ENCODE measurements around the gene RAI14.
"Not testable (repeated sequence)": the region's sequence is repeated elsewhere in the genome, so short reads cannot be mapped to it uniquely, and the experiment has no call there.

RAI14 gene

GRCh38 chr5:34817558-34818351 lies 161.6 kb downstream of the RAI14 start:
- FAIRE-seq: no peak
- no peak for TF ChIP-seq POLR2AphosphoS5 (IDR thresholded peaks at IDR 0.05; ENCODE audit: low read depth, low read length)
- TF ChIP-seq POLR2A (IDR thresholded peaks at IDR 0.05; ENCODE audit: low read depth, low read length): no peak
- no peak for TF ChIP-seq TAF1 (IDR thresholded peaks at IDR 0.05; ENCODE audit: borderline replicate concordance, low read depth, low read length)
- DNase-seq (ENCODE audit: insufficient read length): no peak

GRCh38 chr5:34818717-34819116 lies 162.6 kb downstream of the RAI14 start:
- FAIRE-seq (no peak), DNase-seq (ENCODE audit: insufficient read length) (no peak)
- TF ChIP-seq POLR2A (IDR thresholded peaks at IDR 0.05; ENCODE audit: low read depth, low read length): no peak
- no peak for TF ChIP-seq TAF1 (IDR thresholded peaks at IDR 0.05; ENCODE audit: borderline replicate concordance, low read depth, low read length)
- TF ChIP-seq POLR2AphosphoS5 (IDR thresholded peaks at IDR 0.05; ENCODE audit: low read depth, low read length): no peak

GRCh38 chr5:34820593-34820992 lies 164.5 kb downstream of the RAI14 start:
- TF ChIP-seq POLR2AphosphoS5 (IDR thresholded peaks at IDR 0.05; ENCODE audit: low read depth, low read length): no peak
- DNase-seq (ENCODE audit: insufficient read length): no peak
- FAIRE-seq: no peak

GRCh38 chr5:34822956-34823715 lies 167.0 kb downstream of the RAI14 start:
- FAIRE-seq (no peak), DNase-seq (ENCODE audit: insufficient read length) (no peak)
- TF ChIP-seq TAF1 (IDR thresholded peaks at IDR 0.05; ENCODE audit: borderline replicate concordance, low read depth, low read length): no peak
- no peak for TF ChIP-seq POLR2A (IDR thresholded peaks at IDR 0.05; ENCODE audit: low read depth, low read length)
- TF ChIP-seq POLR2AphosphoS5 (IDR thresholded peaks at IDR 0.05; ENCODE audit: low read depth, low read length): no peak

GRCh38 chr5:34826347-34826746 lies 170.2 kb downstream of the RAI14 start:
- DNase-seq (ENCODE audit: insufficient read length) (no peak), FAIRE-seq (no peak)
- TF ChIP-seq POLR2AphosphoS5 (IDR thresholded peaks at IDR 0.05; ENCODE audit: low read depth, low read length): no peak
- TF ChIP-seq POLR2A (IDR thresholded peaks at IDR 0.05; ENCODE audit: low read depth, low read length): no peak
- TF ChIP-seq TAF1 (IDR thresholded peaks at IDR 0.05; ENCODE audit: borderline replicate concordance, low read depth, low read length): no peak

GRCh38 chr5:34827588-34828506 lies 171.7 kb downstream of the RAI14 start:
- no peak for TF ChIP-seq POLR2AphosphoS5 (IDR thresholded peaks at IDR 0.05; ENCODE audit: low read depth, low read length)
- no peak for TF ChIP-seq POLR2A (IDR thresholded peaks at IDR 0.05; ENCODE audit: low read depth, low read length)
- no peak for TF ChIP-seq TAF1 (IDR thresholded peaks at IDR 0.05; ENCODE audit: borderline replicate concordance, low read depth, low read length)
- no peak for DNase-seq (ENCODE audit: insufficient read length)
- FAIRE-seq: no peak

- not testable (repeated sequence) for FAIRE-seq; DNase-seq (ENCODE audit: insufficient read length)
These were observed 174.7 kb downstream of the RAI14 start for GRCh38 chr5:34830827-34831226.

- no peak for FAIRE-seq
- no peak for TF ChIP-seq POLR2AphosphoS5 (IDR thresholded peaks at IDR 0.05; ENCODE audit: low read depth, low read length)
- TF ChIP-seq TAF1 (IDR thresholded peaks at IDR 0.05; ENCODE audit: borderline replicate concordance, low read depth, low read length): no peak
- no peak for TF ChIP-seq POLR2A (IDR thresholded peaks at IDR 0.05; ENCODE audit: low read depth, low read length)
These were observed 175.2 kb downstream of the RAI14 start for GRCh38 chr5:34831303-34831702.

GRCh38 chr5:34832568-34832967 lies 176.4 kb downstream of the RAI14 start:
- TF ChIP-seq TAF1 (IDR thresholded peaks at IDR 0.05; ENCODE audit: borderline replicate concordance, low read depth, low read length) (no peak), POLR2AphosphoS5 (IDR thresholded peaks at IDR 0.05; ENCODE audit: low read depth, low read length) (no peak), POLR2A (IDR thresholded peaks at IDR 0.05; ENCODE audit: low read depth, low read length) (no peak)
- DNase-seq (ENCODE audit: insufficient read length) (no peak), FAIRE-seq (no peak)

More at GRCh38 chr5:34831303-34831702, 175.2 kb downstream of the RAI14 start:
- DNase-seq (ENCODE audit: insufficient read length): no peak

GRCh38 chr5:34833090-34833489 lies 177.0 kb downstream of the RAI14 start:
- DNase-seq (ENCODE audit: insufficient read length) (no peak), FAIRE-seq (no peak)
- TF ChIP-seq POLR2A (IDR thresholded peaks at IDR 0.05; ENCODE audit: low read depth, low read length): no peak
- TF ChIP-seq TAF1 (IDR thresholded peaks at IDR 0.05; ENCODE audit: borderline replicate concordance, low read depth, low read length): no peak
- TF ChIP-seq POLR2AphosphoS5 (IDR thresholded peaks at IDR 0.05; ENCODE audit: low read depth, low read length): no peak

- FAIRE-seq: no peak
These were observed 178.1 kb downstream of the RAI14 start for GRCh38 chr5:34833976-34834793.

More at GRCh38 chr5:34833976-34834793, 178.1 kb downstream of the RAI14 start:
- DNase-seq (ENCODE audit: insufficient read length): no peak
- no peak for TF ChIP-seq POLR2A (IDR thresholded peaks at IDR 0.05; ENCODE audit: low read depth, low read length)
- TF ChIP-seq POLR2AphosphoS5 (IDR thresholded peaks at IDR 0.05; ENCODE audit: low read depth, low read length): no peak

Measured in GM12892 (cell line).